Inflammatory macrophage (primary cell): Measurements from ENCODE around the gene SCLT1.

Experiments used
- DNase-seq, 2 donors: peaks; one replicate each; pipeline ENCODE4 v3.0.0-alpha.2; 2020 to 2022

The SCLT1 gene

DNA sequence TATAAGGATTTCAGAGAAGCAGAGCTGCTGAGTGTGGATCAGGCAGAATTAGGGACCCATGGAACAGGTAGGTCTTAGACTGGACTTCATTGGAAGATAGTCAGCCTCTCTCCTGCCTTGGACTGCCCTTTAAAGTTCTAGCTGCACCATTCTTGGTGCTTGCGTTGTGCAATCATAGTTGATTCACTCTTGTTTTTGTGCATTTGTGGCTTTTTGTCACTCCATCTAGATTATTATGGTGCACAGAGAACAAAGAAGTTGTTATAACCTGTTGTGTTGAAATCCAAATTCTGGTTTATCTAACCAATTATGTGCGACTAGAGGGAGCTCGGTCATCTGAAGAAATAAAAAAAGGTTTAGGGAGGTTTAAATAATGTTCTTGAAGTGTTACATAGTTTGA lies 224.6 kb downstream of the SCLT1 start:
- no peak for DNase-seq

GRCh38 chr4:128866691-128867090 lies 226.6 kb downstream of the SCLT1 start:
- DNase-seq = no peak

DNA sequence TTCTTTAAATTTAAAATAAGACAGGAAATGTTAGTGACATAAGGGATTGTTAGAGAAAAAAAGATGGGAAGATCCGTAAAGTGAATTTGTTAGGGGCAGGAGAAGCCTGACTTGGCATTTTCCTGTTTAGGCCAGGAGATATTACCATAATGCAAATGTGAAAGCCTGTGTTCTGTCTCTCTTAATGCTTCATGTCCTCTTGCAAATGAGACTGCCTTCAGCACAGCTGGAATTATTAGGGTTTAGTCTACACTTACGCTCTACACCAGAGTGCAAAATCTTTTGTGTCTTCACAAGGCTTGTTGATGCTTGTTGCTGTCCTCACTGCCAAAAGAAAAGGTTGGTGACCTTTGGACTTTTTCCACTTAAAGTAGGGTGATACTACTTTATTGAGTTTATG lies 227.1 kb downstream of the SCLT1 start:
- DNase-seq = no peak

GRCh38 chr4:128865132-128865531 lies 228.2 kb downstream of the SCLT1 start:
- no peak for DNase-seq

DNA sequence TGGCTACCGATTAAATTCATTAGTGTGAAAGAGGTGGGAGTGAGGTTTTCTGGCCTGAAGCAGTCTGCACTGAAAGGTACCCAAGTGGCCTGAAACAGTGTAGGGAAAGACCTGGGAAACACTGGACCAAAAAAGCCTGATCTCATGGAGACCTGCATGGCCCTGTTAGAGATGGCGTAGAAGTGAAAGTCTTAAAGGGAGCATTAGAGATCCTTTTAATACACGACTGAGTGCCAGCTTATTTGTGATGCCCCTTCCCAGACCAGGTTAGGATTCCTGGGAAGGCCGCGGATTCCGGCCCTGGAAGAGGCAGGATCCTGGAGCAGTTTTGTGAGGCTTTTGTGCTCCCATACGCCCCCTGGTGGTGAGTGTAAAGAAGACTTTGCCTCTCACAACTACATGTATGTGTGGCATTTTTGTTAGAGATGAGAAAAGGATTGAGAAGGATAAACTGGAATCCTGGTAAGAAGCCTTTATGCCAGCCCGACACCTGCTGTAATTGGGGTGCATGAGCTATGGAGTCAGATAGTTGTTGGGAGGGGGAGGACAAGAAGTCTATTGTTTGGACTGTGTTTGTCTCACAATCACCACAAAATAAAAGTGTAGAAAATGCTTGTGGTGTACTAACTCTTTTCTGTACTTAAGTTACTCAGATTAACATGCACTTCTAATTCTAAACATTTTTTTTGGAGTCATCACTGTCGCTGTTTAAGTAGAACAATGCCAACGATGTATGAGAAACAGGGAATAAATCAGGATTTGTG lies 229.8 kb downstream of the SCLT1 start:
- DNase-seq = peak; percentile 55 to 58

DNA sequence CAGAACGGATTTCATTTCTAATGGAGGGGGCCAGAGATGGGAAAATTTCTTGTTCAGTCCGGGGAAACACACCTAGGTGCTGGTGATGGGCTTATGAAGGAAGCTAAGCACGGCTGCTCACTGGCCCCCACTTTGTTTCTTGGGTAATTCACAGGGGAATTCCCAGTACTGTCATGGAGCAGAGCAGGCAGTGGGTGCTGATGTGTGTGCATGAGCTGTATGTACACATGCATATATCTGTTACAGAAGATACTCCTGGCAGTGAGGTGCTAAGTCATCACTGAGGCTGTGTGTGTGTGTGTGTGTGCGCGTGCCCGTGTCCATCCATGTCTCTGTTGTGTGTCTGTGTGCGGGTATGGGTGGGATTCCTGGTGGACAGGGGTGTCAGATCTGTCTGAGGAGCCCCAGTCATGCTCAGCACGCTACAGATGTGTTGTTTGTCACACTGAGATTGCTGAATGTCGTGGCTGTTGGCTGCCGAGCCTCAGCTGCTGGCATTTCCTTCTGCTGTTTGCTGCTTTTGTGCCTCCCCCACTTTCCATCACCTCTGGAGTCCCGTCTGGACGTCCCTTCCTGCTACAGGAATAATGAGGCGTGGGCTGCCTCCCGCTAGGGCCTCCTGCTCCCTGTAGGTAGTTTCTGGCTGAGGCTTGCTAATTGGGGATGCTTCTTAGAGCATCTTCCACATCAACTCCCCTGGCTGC lies 230.6 kb downstream of the SCLT1 start:
- peak in 1 of 2 donors; percentile 2 for DNase-seq

DNA sequence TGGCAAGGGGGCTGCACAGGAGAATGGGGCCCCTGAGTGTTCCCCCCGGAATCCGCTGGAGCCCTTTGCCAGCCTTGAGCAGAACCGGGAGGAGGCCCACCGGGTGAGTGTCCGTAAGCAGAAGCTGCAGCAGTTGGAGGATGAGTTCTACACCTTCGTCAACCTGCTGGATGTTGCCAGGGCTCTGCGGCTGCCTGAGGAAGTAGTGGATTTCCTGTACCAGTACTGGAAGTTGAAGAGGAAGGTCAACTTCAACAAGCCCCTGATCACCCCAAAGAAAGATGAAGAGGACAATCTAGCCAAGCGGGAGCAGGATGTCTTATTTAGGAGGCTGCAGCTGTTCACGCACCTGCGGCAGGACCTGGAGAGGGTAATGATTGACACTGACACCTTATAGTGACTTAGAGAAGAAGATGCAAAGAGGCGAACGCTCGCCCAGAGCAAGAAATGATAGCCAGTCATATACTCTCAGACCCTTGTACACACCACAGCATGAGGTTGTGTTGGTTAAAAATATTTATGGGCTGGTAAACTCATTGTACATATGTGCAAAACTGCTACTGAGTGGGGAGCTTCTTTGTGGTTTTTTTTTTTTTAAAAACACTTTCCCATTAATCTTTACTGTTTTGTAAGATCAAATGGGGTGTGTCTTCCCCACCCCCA lies 231.4 kb downstream of the SCLT1 start:
- no peak for DNase-seq

DNA sequence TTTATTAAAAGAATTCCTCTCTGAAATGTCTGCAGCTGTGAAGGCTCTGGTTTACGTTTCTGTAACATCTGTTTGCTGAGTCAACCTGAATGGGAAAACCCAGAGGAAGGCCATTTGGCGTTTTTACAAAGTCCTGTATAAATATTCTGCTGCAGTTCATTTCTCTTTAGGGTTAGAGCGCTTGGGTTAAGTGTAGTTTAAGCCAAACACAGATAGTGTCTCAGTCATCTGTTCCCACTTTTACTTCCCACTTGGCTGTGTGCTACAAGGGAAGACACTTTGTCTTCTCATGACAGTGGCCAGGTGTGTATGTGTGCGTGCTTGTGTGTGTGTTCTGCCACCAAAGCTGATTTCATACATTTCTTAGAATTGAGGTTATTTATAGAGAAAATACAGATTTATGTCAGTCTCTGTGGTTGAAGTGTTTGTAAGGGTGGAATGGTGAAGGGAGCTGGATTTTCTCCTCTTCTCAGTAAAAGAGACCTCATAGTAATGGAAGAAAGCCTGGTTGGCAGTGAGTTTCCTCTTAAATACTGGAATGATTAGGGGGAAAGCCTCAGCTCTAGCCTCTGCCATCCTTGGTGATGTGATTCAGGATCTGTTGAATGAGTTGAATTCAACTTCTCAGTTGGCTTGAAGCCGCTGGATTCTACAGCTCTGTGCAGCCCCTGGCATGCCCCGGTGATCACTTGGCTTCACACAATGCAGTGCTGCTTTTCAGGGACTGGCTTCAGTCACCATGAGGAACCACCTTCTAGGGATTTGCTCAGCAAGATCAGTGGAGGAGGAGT lies 233.3 kb downstream of the SCLT1 start:
- no peak for DNase-seq

GRCh38 chr4:128858879-128859671 lies 234.3 kb downstream of the SCLT1 start:
- no peak for DNase-seq

DNA sequence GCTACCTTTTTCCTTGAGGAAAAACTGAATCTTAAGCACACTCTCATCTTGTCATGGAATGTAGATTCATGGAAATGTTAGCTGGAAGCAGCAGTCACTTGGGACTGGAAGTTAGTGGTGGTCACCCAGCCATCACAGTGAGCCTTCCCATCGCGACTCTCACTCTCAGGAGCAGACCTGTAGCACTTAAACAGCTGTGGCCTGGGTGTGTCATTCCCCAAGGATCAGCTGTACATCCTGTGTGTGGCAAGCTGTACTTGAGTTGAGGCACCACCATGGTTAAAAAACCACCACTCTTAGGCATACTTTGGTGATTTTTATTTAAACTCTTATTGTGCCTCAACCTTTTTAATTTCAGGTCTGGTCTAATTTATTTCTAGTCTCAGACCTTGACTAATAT lies 237.1 kb downstream of the SCLT1 start:
- no peak for DNase-seq

GRCh38 chr4:128855621-128856020 lies 237.7 kb downstream of the SCLT1 start:
- no peak for DNase-seq

DNA sequence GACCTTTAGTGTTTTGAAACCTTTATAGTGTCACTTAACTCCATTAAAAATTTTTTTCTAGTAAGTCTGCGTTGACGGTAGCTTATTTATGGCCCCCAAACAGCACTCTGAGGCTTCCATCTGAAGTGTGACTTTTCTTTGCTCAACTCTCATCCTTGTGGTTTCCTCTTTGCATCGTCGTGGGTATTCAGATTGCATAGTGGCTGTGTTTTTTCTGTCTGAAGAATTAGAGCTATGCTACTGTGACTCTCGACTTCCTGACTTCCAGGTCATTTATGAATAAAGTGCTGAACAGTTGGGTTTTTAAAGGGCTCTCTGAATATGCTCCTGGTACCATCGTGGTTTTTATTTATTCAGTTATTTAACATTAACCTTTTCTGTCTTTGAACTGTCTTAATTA lies 238.9 kb downstream of the SCLT1 start:
- DNase-seq = peak; percentile 5 to 11

GRCh38 chr4:128853741-128854140 lies 239.6 kb downstream of the SCLT1 start:
- DNase-seq = no peak

DNA sequence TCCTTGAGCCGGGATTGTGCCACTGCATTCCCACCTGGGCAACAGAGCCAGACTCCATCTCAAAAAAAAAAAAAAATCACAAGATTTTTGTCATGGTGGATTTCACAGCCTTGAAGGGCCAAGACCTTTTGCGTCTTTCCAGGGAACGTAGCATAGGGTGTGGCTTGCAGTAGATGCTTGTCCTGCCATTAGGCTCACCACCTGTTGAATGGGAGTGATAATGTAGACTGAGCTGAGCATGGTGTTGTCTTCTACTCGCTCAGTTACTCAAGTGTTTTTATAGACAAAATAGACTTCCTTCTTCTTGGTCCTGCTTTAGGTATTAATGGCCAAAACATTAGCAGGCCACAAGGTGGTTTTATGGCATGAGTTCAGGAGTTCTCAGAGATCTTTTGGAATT lies 243.1 kb downstream of the SCLT1 start:
- DNase-seq = no peak

DNA sequence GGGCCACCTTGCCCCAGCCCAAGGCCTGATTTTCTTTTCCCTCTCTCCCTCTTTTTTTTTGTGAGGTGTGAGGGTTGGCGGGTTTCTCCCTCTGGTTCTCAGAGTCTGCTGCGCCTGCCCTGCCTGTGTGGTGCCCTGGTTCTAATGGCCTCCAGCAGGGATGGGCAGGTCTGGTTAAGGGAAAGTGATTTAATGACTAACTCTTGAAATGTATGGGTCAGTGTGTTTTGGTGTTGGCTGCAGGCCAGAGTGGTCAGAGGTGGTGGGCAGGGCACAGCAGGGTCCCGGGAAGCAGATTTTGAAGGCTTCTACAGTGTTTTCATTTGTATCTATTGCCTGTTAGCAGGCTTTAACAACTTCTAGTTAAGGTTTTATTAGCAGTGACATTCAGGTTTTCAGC lies 244.9 kb downstream of the SCLT1 start:
- no peak for DNase-seq

DNA sequence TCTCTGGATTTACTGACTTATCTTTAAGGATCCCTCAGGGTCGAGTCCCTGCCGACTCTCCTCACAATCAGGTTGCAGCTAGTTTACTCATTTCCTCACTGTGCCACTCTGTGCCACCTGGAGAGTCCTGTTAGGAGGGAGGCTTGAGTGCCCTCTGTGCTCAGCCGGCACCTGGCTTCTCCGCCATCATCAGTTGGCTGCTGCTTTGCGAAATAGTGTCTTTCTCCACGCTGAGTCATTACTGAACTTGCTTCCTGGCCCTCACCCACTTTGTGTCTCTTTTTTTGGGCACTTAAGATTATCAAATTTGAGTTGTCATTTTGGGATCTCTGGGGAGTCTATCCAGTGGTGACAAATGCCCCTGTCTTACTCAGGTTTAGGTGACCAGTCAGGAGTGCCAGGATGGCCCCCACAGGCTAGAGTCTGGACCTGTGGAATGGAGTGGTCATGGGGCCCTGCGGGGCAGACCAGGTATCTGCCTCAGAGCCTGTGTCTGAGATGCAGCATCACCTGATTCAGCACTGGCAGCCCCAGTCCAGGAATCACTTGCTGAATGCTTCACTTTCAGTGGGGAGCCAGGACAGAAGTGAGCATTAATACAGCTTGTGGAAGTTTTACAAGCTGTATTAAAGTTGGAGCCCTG lies 246.1 kb downstream of the SCLT1 start:
- DNase-seq = peak; percentile 11 to 25

DNA sequence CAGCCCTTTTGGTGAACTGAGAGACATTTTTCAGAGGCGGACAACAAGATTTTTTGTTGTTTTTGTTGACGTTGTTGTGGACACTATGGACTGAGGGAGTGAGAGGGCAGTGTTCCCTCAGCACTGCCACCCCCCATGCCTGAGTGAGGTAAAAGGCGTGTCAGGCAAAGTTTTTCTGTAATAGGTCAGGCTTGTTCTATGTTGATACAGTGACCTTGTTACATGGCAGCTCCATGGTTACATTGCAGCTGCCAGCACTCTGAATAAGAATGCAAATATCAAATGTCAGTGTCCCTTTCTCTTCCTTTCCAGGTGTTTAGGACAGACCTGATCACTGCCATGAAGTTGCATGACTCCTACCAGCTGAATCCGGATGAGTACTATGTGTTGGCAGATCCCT lies 247.3 kb downstream of the SCLT1 start:
- DNase-seq = no peak

GRCh38 chr4:128844931-128845330 lies 248.4 kb downstream of the SCLT1 start:
- DNase-seq = no peak

GRCh38 chr4:128841402-128841801 lies 251.9 kb downstream of the SCLT1 start:
- DNase-seq = no peak

DNA sequence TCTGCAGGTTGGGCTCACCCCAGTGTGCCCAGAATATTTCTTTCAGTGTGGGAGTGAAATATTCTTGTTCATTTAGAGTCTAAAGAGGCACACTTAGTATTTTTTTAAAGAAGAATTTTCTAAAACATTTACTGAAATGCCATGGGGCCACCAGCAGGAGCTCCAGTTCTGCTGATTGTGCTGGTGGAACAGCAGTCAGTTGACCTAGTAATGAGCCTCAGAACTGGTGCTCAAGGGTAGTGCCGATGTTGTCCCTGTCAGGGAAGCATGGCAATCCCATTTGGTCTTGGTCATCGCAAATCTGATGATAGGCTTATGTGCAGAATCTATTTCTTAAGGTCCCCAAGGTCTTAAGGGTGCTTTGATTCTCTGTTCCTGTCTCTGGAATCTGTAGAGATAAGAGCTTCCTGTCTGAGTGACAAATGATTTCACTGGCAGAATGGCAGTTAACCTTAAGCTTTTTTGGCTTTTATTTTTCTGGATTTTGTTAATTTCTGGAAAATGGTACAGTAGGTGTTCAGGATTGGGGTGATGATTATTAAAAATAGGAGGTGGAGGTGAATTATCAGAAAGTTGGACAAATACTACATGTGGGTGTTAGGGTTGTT lies 252.5 kb downstream of the SCLT1 start:
- no peak for DNase-seq

- DNase-seq = no peak
Measured at GRCh38 chr4:128837679-128838078, 255.7 kb downstream of the SCLT1 start.
